ENCODE measurements around the gene KLRC1.
"Not testable (repeated sequence)": the region's sequence is repeated elsewhere in the genome, so short reads cannot be mapped to it uniquely, and the experiment has no call there.

The KLRC1 gene

DNA sequence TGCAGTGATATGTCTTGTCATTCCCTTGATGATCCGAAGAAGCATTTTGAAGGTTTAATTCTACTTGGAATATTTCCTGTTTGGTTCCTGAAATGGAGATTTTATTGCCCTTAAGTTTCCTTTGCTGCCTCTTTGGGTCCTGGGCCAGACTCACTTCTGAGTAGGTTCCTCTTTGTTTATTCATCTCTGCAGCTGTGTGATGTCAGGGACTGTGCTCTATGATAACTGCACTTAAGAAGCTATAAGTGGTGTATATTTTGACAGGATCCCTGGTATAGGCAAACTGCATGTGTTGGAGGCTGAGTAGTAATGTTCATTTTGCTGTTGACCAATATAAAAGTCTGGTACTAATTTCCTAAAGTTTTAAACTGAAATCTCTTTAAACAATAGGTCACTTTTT, 43.8 kb downstream of the KLRC1 start, which contains the start of gene KLRC4:
TSS of gene KLRC4 (minus strand) at position 366 of the 400 bp plus-strand sequence. CDS start at position 184, 182 bp downstream.
- DNase-seq: peak; percentile 8

DNA sequence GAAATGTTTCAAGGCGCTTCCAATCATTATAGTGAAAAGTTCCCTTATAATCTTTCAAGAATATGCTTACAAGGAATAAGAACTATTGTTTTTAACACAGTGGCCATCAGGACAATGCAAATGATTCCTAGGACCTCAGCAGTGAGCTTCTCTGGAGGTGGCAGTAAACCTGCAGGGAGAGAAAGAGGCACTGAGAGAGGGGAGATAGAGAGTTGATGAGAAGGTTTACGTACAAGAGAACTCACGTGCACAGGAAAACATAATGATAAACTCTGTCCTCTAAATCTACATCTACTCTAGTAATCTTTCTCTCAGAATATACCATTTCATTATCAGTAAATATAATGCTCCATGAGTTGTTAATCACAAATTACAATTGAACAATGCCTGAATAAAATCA, 44.3 kb downstream of the KLRC1 start:
- no peak for DNase-seq

DNA sequence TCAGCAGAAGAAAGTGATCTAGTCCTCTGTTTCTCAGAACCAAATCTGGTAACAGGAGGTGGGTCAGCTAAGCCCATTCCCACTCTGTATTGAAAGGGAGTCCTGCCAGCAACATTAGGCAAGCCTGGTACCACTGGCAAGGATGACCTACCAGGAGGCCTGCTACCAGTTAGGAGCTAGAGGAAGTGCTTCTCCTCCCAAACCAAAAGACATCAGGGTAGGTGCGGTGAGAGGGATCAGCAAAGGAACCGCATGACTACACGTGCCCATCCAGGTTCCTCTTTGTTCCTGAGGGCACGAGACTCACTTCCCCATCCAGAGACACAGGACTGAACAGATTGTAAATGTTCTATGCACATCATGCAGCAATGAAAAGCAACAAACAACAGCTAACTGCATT, 46.5 kb downstream of the KLRC1 start:
- no peak for DNase-seq

DNA sequence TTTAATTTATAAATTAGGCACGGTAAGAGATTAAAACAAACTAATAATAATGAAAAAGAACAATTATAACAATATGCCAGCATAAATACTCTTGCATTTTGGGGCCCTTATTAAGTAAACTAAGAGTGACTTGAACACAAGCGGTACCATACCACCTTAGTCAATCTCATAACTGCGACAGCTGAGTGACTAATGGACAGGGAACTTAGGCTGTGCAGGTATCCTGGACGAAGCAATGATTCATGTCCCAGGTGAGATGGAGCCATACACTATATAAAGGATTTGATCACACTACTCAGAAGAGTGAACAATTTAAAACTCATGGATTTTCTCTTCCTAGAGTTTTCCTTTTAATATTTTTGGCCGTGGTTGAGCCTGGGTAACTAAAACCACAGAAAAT, 47.9 kb downstream of the KLRC1 start:
- no peak for DNase-seq

DNA sequence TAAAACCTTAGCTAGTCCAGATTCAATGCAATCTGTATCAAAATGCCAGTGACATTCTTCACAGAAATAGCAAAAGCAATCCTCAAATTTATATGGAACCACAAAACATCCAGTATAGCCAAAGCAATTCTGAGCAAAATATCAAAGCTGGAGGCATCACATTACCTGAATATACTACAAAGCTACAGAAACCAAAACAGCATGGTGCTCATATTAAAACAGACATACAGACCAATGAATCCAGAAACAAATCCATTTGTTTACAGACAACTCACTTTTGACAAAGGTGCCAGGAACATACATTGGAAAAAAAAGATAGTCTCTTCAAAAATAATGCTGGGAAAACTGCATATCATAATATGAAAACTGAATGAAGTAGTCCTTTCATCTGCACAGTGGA, 48.4 kb downstream of the KLRC1 start:
- no peak for DNase-seq

DNA sequence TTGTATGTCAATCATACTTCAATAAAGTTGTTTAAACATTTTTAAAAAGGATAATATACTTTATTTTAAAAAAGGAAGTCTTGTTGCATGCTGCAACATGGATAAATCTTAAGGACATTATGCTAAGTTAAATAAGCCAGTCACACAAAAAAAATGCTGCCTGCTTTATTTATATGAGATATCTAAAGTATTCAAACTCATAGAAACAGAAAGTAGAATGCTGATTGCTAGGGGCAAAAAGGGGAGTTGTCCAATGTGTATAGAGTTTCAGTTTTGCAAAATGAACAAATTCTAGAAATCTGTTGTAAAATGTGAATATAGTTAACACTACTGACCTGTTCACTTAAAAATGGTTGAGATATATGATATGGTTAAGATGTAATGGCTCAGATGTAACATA, 52.3 kb downstream of the KLRC1 start:
- no peak for DNase-seq

DNA sequence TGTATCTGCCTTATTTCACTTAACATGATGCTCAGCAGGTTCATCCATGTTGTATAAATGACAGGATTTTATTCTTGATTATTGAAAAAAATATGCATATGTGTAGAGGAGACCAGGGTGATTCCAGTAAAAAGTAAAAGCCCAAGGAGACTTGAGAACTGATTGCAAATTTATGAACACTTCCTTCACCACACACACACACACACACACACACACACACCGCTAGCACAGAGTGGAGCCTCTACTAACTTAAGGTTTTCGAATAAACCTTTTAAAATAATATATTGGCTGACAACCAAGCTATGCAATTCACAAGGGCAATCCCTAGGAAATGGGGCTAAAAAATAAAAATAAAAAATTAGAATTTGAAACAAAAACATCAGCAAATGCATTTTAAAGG, 55.0 kb downstream of the KLRC1 start:
- no peak for DNase-seq

DNA sequence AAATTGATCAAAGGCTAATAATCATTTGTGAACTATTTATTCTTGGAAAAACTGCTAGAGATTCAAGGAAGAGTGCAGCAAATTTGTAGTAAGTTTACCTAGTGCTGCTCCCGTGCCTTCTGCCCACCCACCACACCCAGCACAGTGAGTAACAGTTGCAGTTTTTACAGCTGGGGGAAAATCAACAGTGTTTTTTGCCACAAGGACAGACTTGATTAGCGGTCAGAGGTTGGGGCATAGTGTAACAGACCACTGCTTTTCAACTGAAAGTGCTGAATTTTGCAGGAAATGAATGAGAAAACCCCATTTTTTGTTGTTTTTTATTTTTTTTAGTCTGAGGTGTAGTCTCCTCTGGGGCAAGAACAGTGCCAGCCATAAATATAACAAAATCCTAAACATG, 55.9 kb downstream of the KLRC1 start:
- DNase-seq: no peak

DNA sequence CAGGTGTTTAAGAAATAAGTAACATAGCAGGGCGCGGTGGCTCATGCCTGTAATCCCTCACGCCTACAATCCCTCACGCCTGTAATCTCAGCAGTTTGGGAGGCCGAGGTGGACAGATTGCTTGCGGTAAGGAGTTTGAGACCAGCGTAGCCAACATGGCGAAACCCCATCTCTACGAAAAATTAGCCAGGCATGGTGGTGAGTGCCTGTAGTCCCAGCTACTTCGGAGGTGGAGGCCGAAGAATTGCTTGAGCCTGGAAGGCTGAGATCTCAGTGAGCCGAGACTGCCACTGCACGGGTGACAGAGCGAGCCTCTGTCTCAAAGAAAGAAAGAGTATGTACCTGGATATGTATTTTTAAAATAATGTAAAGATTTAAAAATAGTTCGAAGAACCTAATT, 57.0 kb downstream of the KLRC1 start:
- DNase-seq: not testable (repeated sequence)
